K562 (cell line): ENCODE measurements around the gene SIMC1. TPM values are rescaled to one million over a fixed set of nuclear protein-coding genes. Genes with fewer than 3 reads are reported as not detected.

ENCODE experiments used
- BRF2 ChIP-seq: IDR thresholded peaks from 3 replicates; pipeline ENCODE4 v1.6.1; 2011; ENCODE audit warnings: borderline replicate concordance, mild to moderate bottlenecking; ENCODE audit not compliant: insufficient read length, insufficient read depth
- CREB1 ChIP-seq, 2 experiments: sonication (generic) in 1 of 2; formaldehyde crosslinking in 1 of 2; IDR thresholded peaks; 2 replicates each; pipeline versions ENCODE4 v1.6.1 to v1.8.0; 2012 to 2022; ENCODE audit warnings: inconsistent platforms in 1 of 2, mild to moderate bottlenecking in 1 of 2, missing genetic modification reagents in 1 of 2, moderate library complexity in 1 of 2
- GABPB2 ChIP-seq: fragments of 250-450 bp; sonication (Bioruptor Pico); conservative IDR thresholded peaks from 2 replicates; pipeline ENCODE4 v1.5.1; 2021; ENCODE audit warnings: mild to moderate bottlenecking
- HBP1 ChIP-seq: fragments of 450-650 bp; formaldehyde crosslinking; IDR thresholded peaks from 2 replicates; pipeline ENCODE4 v1.4.0; 2022; ENCODE audit warnings: missing genetic modification characterization
- HDAC8 ChIP-seq: fragments of 450-650 bp; IDR thresholded peaks from 2 replicates; pipeline ENCODE4 v1.6.1; 2016; ENCODE audit warnings: mild to moderate bottlenecking, missing genetic modification characterization, moderate library complexity, missing compliant biosample characterization
- JUN ChIP-seq, 2 experiments: sonication (generic) in 1 of 2; formaldehyde crosslinking in 1 of 2; IDR thresholded peaks; 2 replicates each; pipeline versions ENCODE4 v1.6.1 to v1.8.0; 2012 to 2022; ENCODE audit warnings: borderline replicate concordance in 2 of 2, mild to moderate bottlenecking in 2 of 2, improper control_type of control experiment in 1 of 2, low read depth in 1 of 2, low read length in 1 of 2, missing genetic modification reagents in 1 of 2
- KDM5B ChIP-seq: fragments of 200-600 bp; sonication (generic); IDR thresholded peaks from 2 replicates; pipeline ENCODE4 v1.6.1; 2012; ENCODE audit warnings: low read depth, mild to moderate bottlenecking, moderate library complexity, low read length, control low read depth, inconsistent platforms; ENCODE audit not compliant: insufficient replicate concordance
- MEF2A ChIP-seq: IDR thresholded peaks from 2 replicates; pipeline ENCODE4 v1.6.1; 2011; ENCODE audit warnings: low read depth, mild to moderate bottlenecking, low read length, moderate library complexity; ENCODE audit not compliant: control insufficient read depth
- MITF ChIP-seq: IDR thresholded peaks from 2 replicates; pipeline ENCODE4 v1.6.1; 2014; ENCODE audit warnings: antibody characterized with exemption
- RCOR1 ChIP-seq, 2 experiments: IDR thresholded peaks; 2 replicates each; pipeline ENCODE4 v1.6.1; 2012; ENCODE audit warnings: low read depth in 2 of 2, low read length in 2 of 2, borderline replicate concordance in 1 of 2, improper control_type of control experiment in 1 of 2
- RHOXF2B ChIP-seq: fragments of 250-450 bp; sonication (Bioruptor Pico); conservative IDR thresholded peaks from 2 replicates; pipeline ENCODE4 v1.5.1; 2021
- SOX6 ChIP-seq: fragments of 450-650 bp; IDR thresholded peaks from 2 replicates; pipeline ENCODE4 v1.6.1; 2014; ENCODE audit warnings: mild to moderate bottlenecking
- TCFL5 ChIP-seq: fragments of 250-450 bp; sonication (Bioruptor Pico); conservative IDR thresholded peaks from 2 replicates; pipeline ENCODE4 v1.6.1; 2021; ENCODE audit warnings: mild to moderate bottlenecking, moderate library complexity, matching md5 sums
- ZNF586 ChIP-seq: fragments of 450-650 bp; formaldehyde crosslinking; conservative IDR thresholded peaks from 2 replicates; pipeline ENCODE4 v1.4.0; 2020; ENCODE audit warnings: mild to moderate bottlenecking, moderate library complexity
- polyA plus RNA-seq, 8 experiments: library from polyadenylated mRNA; depleted of rRNA in 4 of 8; stranded (reverse) in 5 of 8; unstranded in 3 of 8; fragments of >200 nt; fragmentation: Nextera tagmentation in 2 of 8; fragmentation: Illumina TruSeq in 1 of 8; extraction: Ambion mirVana in 2 of 8; extraction: Trizol in 1 of 8; gene quantifications; 2 replicates each; pipeline versions ENCODE4 v1.2.1 to v1.2.3, GENCODE V29; 2011 to 2014; ENCODE audit warnings: inconsistent platforms in 1 of 8, missing spikeins in 1 of 8
- total RNA-seq, 7 experiments: library from RNA; depleted of rRNA in 6 of 7; stranded (reverse); fragments of >200 nt in 6 of 7; fragmentation: Illumina TruSeq in 2 of 7; extraction: Trizol in 2 of 7; gene quantifications; 2 replicates each; pipeline versions ENCODE4 v1.2.1 to v1.2.3, GENCODE V29; 2011 to 2021; ENCODE audit warnings: low replicate concordance in 1 of 7
- TF ChIP-seq, protein P1 (sequence below), 3 experiments: fragments of 200-800 bp in 1 of 3; fragments of 250-450 bp in 1 of 3; fragments of 450-650 bp in 1 of 3; sonication (Bioruptor Pico) in 1 of 3; sonication (Bioruptor generic) in 1 of 3; formaldehyde crosslinking in 1 of 3; IDR thresholded peaks; 2 replicates each; pipeline versions ENCODE4 v1.6.1 to v1.8.0; 2016 to 2022; ENCODE audit warnings: mild to moderate bottlenecking in 2 of 3, missing genetic modification characterization in 2 of 3, missing compliant biosample characterization in 1 of 3, moderate library complexity in 1 of 3
- TF ChIP-seq, protein P2 (sequence below): fragments of 250-450 bp; sonication (Bioruptor Pico); IDR thresholded peaks from 2 replicates; pipeline ENCODE4 v1.8.0; 2021; ENCODE audit warnings: borderline replicate concordance, mild to moderate bottlenecking, moderate library complexity; ENCODE audit not compliant: poor library complexity, severe bottlenecking

The SIMC1 gene
- total and polyA plus RNA-seq, 9 of the 15 experiments (the other 6 are each of a cell fraction or from before 2014, with no cell fraction given): 7.2 to 36.3 (median 14.7) TPM

DNA sequence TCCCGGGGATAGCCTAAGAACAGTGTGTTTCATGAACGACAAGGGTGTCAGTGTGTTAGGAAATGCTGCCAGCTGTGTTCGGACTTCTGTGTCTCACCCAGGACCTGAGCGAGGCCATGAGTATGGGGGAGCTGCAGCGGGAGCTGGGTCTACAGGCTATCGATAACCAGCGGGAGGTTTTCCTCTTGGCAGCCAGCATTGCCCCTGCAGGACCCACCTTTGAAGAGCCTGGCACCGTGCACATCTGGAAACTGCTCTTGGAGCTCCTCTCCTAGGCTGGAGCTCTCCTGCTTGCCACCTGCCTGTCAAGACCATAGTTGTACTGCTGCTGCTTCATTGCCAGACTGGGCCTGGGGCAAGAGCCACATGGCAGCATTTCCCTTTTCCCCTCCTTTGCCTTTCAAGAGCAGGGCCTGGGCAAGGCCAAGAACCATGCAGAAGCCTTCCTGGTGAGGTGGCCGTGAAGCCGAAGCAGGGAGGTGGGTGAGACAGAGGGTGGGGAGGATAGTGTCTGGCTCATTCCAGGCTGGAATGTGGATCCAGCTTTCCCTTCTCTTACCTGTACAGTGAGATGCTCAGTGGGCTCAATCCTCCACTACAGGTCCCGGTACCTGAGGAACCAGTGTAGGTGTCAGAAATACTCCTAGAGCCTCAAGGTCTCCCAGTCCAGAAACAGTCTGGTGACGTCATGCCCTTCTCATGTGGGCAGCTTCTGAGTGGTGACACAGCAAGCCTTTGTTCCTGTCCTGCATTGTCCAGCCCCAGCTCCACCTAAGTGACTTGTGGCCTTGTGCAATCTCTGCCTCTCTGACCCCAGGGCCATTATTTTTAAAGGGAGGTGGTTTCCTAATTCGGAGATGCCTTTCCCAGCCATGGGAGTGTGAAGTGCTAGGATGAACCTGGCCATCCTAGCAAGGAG is 133.7 kb downstream of the SIMC1 start (continued):
- TF ChIP-seq, protein P1, sequence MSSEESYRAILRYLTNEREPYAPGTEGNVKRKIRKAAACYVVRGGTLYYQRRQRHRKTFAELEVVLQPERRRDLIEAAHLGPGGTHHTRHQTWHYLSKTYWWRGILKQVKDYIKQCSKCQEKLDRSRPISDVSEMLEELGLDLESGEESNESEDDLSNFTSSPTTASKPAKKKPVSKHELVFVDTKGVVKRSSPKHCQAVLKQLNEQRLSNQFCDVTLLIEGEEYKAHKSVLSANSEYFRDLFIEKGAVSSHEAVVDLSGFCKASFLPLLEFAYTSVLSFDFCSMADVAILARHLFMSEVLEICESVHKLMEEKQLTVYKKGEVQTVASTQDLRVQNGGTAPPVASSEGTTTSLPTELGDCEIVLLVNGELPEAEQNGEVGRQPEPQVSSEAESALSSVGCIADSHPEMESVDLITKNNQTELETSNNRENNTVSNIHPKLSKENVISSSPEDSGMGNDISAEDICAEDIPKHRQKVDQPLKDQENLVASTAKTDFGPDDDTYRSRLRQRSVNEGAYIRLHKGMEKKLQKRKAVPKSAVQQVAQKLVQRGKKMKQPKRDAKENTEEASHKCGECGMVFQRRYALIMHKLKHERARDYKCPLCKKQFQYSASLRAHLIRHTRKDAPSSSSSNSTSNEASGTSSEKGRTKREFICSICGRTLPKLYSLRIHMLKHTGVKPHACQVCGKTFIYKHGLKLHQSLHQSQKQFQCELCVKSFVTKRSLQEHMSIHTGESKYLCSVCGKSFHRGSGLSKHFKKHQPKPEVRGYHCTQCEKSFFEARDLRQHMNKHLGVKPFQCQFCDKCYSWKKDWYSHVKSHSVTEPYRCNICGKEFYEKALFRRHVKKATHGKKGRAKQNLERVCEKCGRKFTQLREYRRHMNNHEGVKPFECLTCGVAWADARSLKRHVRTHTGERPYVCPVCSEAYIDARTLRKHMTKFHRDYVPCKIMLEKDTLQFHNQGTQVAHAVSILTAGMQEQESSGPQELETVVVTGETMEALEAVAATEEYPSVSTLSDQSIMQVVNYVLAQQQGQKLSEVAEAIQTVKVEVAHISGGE (CRISPR knock-in tag; IDR thresholded peaks at IDR 0.05): no peak
- TF ChIP-seq RCOR1 (IDR thresholded peaks at IDR 0.05; ENCODE audit: borderline replicate concordance in 1 of 2, low read depth in 2 of 2, low read length in 2 of 2) (peak in 1 of 2 experiments; percentile 22; a peak in 1 of 4 replicates), HBP1 (CRISPR knock-in tag) (no peak), TCFL5 (CRISPR knock-in tag) (no peak), MEF2A (no peak), GABPB2 (CRISPR knock-in tag) (no peak), CREB1 (IDR thresholded peaks at IDR 0.05) (no peak), CREB1 (CRISPR knock-in tag; IDR thresholded peaks at IDR 0.05) (peak; percentile 29; the same call in 1 of the 2 replicates), RHOXF2B (CRISPR knock-in tag) (no peak), HDAC8 (tag) (no peak), JUN (IDR thresholded peaks at IDR 0.05; ENCODE audit: borderline replicate concordance, low read depth, low read length) (peak; percentile 70), JUN (CRISPR knock-in tag; IDR thresholded peaks at IDR 0.05; ENCODE audit: borderline replicate concordance) (no peak), BRF2 (no peak), MITF (no peak), KDM5B (no peak), SOX6 (peak; percentile 80), ZNF586 (CRISPR knock-in tag) (no peak)
- TF ChIP-seq, protein P2, sequence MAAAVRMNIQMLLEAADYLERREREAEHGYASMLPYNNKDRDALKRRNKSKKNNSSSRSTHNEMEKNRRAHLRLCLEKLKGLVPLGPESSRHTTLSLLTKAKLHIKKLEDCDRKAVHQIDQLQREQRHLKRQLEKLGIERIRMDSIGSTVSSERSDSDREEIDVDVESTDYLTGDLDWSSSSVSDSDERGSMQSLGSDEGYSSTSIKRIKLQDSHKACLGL (CRISPR knock-in tag): no peak
